T-helper 22 cell (primary cell): ENCODE results near the gene MED22.
"Not testable (repeated sequence)": the region's sequence is repeated elsewhere in the genome, so short reads cannot be mapped to it uniquely, and the experiment has no call there.

Experiments used
- DNase-seq: peaks from one replicate; pipeline ENCODE4 v3.0.0-alpha.2; 2020; ENCODE audit warnings: low read depth

MED22 gene

GRCh38 chr9:133334888-133335287, 13.0 kb downstream of the MED22 start:
- not testable (repeated sequence) for DNase-seq

- DNase-seq, result no peak
Observed at GRCh38 chr9:133334161-133334560, 13.8 kb downstream of the MED22 start.

- no peak for DNase-seq
Observed at GRCh38 chr9:133333566-133333965, 14.4 kb downstream of the MED22 start.

- DNase-seq, result no peak
Observed at GRCh38 chr9:133333011-133333410, 14.9 kb downstream of the MED22 start.

GRCh38 chr9:133332381-133332730, 15.6 kb downstream of the MED22 start:
- DNase-seq, result no peak

GRCh38 chr9:133331641-133332380, 16.1 kb downstream of the MED22 start:
- DNase-seq, result no peak

- no peak for DNase-seq
Observed at GRCh38 chr9:133331221-133331620, 16.7 kb downstream of the MED22 start.

- DNase-seq, result not testable (repeated sequence)
Observed at GRCh38 chr9:133329306-133330156, 18.4 kb downstream of the MED22 start.

GRCh38 chr9:133327834-133328484, 20.0 kb downstream of the MED22 start:
- DNase-seq, result no peak

GRCh38 chr9:133327021-133327420, 20.9 kb downstream of the MED22 start:
- not testable (repeated sequence) for DNase-seq

GRCh38 chr9:133323991-133324703, 23.8 kb downstream of the MED22 start:
- no peak for DNase-seq

GRCh38 chr9:133323211-133323610, 24.7 kb downstream of the MED22 start:
- DNase-seq, result no peak

- no peak for DNase-seq
Observed at GRCh38 chr9:133322701-133323100, 25.2 kb downstream of the MED22 start.

GRCh38 chr9:133321411-133321935, 26.5 kb downstream of the MED22 start:
- no peak for DNase-seq

- DNase-seq, result no peak
Observed at GRCh38 chr9:133320421-133320881, 27.5 kb downstream of the MED22 start.

GRCh38 chr9:133317551-133317950, 30.4 kb downstream of the MED22 start:
- not testable (repeated sequence) for DNase-seq

- no peak for DNase-seq
Observed at GRCh38 chr9:133315997-133316396, 31.9 kb downstream of the MED22 start.

- no peak for DNase-seq
Observed at GRCh38 chr9:133309608-133310007, 38.3 kb downstream of the MED22 start.

GRCh38 chr9:133307301-133307700, 40.6 kb downstream of the MED22 start:
- DNase-seq, result no peak

- DNase-seq, result no peak
Observed at GRCh38 chr9:133306242-133307204, 41.4 kb downstream of the MED22 start.

GRCh38 chr9:133305731-133306130, 42.2 kb downstream of the MED22 start:
- no peak for DNase-seq
